Stimulated activated effector memory CD8-positive, alpha-beta T cell treated with anti-CD3 and anti-CD28 coated beads, Interleukin-12 subunit alpha, Interleukin-12 subunit beta, amount 100 ng/mL, for 72 hours (primary cell): ENCODE results near the gene PLXNB2.
A peak's percentile ranks its signal among the peaks of the same experiment; 100 is the strongest.

ENCODE experiments used
- ATAC-seq: fragments of 150-1000 bp; cut with Tn5 transposase; 2 replicates; pipeline ENCODE4 v1.10.0; 2021
- DNase-seq, 2 donors: peaks; one replicate each; pipeline ENCODE4 v3.0.0; 2021 to 2022; ENCODE audit warnings: low spot score in 2 of 2
- H3K27ac Mint-ChIP-seq: one replicate; pipeline ENCODE4 v1.8.0; 2022; ENCODE audit warnings: mild to moderate bottlenecking, mixed read lengths
- H3K36me3 Mint-ChIP-seq: one replicate; pipeline ENCODE4 v1.8.0; 2022; ENCODE audit warnings: mild to moderate bottlenecking, mixed read lengths
- H3K4me1 Mint-ChIP-seq: one replicate; pipeline ENCODE4 v1.8.0; 2022; ENCODE audit warnings: mixed read lengths
- H3K4me3 Mint-ChIP-seq: one replicate; pipeline ENCODE4 v1.8.0; 2022; ENCODE audit warnings: mild to moderate bottlenecking, mixed read lengths
- H3K9me3 Mint-ChIP-seq: one replicate; pipeline ENCODE4 v1.8.0; 2022; ENCODE audit warnings: mixed read lengths

Gene PLXNB2

DNA sequence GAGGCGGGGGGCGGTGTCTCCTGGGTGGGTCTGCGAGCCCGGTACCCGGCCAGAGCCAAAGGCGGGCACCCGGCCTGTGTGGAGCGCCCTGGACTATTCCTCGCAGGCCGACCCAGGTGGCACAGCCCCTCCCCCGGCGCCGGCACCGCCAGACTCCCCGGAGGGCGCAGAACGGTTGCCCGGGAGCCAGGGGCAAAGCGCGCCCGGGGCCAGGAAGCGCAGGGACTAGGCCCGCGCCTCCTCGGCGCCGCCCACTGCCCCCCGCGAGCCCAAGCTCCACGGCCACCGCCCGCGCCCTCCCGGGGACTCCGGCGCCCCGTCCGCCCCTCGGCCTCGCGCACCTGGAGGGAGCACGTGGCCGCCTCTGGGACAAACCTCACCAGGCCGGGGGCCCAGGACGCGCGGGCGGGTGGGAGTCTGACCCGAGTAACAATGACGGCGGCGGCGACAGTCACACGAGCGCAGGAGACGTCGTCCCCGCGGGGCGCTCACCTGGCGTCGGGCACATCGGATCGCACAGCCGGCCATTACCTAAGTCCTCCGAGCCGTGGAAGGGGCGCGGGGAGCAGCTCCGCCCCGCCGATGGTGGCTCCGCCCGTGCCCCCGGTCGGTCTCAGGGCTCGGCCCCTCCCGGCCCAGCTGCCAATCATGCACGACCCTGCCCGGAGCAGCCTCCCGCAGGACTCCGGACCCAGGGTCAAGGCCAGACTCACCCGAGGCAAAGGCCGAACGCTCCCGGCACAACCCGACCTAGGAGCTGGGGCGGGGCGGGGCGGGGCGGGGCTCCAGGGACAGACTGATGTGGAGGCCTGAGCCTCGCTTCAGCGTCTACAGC, 7.4 kb downstream of the PLXNB2 start:
- DNase-seq, result no peak
- Mint-ChIP-seq H3K27ac (no peak overlapping the region), H3K9me3 (no peaks in the 10 kb centered on the region), H3K4me1 (peaks cover 5% of the 10 kb centered on the region), H3K36me3 (no peaks in the 10 kb centered on the region), H3K4me3 (no peak overlapping the region)
- ATAC-seq, result no peak

DNA sequence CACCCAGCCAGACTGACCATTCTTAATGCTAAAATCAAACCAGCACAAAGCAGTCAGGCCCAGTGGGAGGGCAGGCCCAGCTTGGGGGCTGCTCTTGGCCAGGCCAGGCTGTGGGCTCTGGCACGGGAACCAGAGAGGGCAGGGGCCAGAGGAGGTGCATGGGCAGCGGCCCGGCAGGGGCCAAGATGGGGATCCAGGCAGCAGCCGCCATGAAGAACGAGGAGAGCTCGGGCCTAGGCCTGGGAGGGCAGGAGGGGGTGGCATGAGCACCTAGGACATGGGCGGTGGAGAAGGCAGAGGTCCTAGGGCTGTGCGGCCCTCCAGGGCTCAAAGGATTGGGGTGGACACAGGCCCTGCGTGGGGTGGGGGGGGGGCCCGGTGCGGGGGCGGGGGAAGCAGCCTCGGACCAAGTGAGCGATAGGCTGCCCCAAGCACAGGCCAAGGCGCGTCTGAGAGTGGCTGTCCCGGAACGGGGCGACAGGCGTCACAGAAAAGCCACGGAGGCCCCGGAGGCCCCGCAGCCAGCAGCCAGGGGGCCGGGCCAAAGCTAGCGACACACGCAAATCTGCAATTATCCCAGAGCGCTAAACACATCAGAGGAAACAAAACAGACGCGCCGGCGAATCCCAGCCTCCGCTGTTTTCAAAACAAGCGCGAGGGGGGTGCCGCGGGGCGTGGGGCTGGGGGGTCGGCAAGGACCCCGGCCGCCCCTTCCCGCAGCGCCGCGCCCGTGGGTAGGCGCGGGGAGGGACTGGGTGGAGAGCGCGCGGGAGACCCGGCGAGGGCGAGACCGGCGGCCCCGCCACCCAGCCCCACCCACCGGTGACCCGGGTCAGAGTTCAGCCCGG, 8.3 kb downstream of the PLXNB2 start:
- Mint-ChIP-seq H3K9me3 (no peaks in the 10 kb centered on the region), H3K4me1 (peaks cover 1% of the 10 kb centered on the region), H3K27ac (no peak overlapping the region), H3K36me3 (no peaks in the 10 kb centered on the region), H3K4me3 (no peak overlapping the region)
- ATAC-seq (no peak), DNase-seq (no peak)

DNA sequence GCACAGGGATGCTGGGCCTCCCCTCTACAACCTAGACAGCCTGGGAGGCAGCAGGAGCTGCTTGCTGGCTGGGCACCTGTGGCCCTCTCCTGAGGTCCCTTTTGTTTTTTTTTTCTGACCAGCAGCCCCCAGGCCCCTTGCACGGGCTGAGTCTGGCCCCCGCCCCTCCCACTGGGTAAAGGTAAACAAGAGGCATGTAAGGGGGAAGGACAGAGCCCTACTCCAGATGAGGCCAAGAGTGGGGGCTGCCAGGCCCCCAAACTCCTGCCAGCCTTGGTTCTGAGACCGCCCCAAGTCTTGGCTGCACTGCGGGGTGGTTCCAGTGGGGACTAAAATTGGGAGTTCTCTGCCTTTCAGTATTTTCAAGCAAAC, 9.2 kb downstream of the PLXNB2 start:
- Mint-ChIP-seq H3K9me3 (no peaks in the 10 kb centered on the region), H3K4me1 (no peaks in the 10 kb centered on the region), H3K27ac (no peak overlapping the region), H3K4me3 (no peak overlapping the region), H3K36me3 (no peaks in the 10 kb centered on the region)
- ATAC-seq (no peak), DNase-seq (no peak)

DNA sequence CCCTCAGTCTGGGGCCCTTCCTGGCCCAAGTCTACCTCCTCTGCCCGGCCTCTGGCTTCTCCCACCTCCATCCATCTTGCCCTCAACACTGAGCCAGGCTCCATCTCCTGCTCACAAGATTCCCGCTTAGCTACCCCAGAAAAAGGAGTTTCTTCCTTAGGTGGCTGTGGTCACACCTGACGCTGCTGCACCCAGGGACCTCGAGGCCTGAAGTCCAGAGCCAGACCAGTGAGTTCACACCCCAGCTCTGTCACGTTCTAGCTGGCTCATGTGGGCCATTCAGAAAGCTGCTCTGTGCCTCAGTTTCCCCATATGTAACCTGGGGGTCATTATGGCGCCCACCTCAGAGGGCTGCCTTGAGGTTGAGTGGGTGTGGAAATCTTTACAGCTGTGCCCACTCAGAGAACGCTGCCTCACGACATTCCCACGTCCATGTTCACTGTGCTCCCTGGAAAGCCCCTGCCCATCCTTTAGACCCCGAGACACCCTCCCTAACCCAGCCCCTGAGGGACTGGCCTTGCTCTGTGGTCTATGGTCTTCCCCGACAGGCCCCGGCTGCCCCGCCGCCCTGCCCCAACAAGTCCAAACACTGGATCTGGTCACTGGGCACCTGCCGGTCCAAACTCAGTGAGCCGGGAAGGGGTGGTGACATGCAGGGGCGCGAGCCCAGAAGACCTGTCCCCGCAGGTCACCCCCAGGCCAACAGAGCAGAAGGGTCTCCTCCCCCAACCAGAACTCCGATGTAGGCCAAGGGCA, 9.8 kb downstream of the PLXNB2 start:
- no peaks in the 10 kb centered on the region for H3K9me3 Mint-ChIP-seq
- no peak for DNase-seq
- H3K4me3 Mint-ChIP-seq, result no peak overlapping the region
- no peak for ATAC-seq
- H3K36me3 Mint-ChIP-seq, result no peaks in the 10 kb centered on the region
- peaks cover 2% of the 10 kb centered on the region for H3K4me1 Mint-ChIP-seq
- H3K27ac Mint-ChIP-seq, result no peak overlapping the region

DNA sequence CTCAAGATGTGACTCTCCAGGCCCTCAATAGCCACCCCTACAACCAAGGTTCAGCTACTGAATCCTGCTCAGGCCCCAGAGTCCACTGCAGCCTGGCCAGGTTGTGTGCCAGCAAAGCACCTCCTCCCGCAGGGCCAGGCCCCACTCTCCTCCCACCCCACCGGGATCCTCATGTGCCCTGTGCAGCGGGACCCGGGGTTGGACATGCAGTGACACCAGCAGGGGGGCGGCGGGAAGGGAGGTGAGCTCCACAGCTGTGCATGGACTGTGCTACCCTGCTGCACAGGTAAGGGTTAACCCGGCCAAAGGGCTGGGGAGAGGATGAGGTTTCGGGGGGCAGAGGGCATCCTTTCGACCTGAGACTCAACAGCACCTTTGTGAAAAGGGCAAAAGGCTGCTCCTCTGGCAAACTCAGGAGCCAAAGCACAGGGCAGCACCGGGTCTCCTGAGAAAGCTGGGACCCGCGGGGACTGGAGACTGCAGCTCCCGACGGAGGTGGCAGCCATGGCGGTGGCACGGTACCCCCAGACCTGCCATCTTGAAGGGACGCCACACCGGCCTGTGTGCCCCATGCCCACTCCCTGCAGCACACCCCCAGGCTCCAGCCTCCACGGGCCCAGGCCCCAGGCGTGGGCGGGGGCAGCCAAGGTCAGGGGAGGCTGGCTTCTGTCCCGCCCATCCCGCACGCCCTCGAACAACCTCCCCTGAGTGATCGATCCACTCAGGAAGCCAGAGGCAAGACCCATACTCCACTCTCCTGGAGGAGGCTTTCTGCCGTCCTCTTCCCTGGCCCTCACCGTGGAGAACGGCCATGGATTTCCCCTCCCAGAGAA, 10.6 kb downstream of the PLXNB2 start:
- Mint-ChIP-seq H3K4me3 (no peak overlapping the region), H3K27ac (no peak overlapping the region), H3K9me3 (no peaks in the 10 kb centered on the region), H3K4me1 (peaks cover 6% of the 10 kb centered on the region), H3K36me3 (no peaks in the 10 kb centered on the region)
- DNase-seq, result no peak
- no peak for ATAC-seq

DNA sequence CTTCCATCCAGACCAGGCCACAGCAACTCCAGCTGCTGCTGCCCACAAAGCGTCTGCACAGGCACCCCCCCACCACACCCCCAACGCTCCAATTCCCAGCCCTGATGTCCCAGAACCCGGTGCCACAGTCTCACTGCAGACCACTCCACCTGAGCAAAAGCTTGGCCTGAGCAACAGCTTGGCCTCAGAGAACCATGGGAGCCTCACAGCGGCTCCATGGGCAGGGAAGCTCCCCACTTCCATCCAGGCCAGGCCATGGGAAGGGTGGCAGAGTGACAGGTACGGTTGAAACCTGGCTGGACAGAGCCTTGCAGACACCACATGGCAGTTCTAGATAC, 13.2 kb downstream of the PLXNB2 start:
- DNase-seq (no peak), ATAC-seq (no peak)
- Mint-ChIP-seq H3K9me3 (no peaks in the 10 kb centered on the region), H3K4me3 (no peak overlapping the region), H3K27ac (no peak overlapping the region), H3K4me1 (peaks cover 6% of the 10 kb centered on the region), H3K36me3 (no peaks in the 10 kb centered on the region)

DNA sequence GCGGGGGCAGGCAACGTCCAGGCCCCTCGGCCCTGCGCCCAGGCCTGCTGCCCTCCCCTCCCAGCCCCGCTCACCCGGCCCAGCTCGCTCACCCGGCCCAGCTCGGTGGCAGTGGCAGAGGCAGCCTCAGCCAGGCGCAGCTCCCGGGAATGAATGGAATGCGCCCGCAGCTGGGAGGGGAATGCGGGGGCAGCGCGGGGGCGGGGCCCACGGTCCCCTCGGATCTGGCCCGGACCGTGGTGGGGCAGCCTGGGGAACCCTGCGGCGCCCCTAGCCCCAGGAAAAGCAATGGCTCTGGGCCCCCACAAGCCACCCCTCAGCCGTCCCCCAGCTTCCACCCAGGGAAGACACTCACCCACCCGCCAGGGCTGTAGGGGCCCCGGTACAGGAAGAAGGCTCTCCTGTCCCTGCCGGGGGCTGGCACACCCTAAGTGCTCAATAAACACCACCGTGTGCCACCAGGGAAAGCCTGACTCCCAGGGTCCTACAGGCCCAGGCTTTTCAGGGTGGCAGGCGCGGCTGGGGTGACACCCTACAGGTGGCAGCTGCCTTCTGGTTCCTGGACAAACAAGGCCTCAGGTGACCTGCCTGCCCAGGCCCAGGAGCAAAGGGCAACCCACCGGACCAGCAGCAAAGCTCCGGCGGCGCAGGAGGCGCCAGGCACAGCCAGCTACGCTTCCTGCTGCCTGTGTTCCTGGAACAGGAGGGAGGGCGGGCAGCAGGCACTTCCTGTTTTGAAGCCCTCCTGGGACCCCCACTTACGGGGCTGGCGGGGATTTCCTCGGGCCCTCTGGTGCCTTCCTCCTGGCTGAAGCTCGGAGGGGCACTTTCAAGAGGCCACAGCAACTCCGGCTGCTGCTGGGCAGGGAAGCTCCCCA, 13.8 kb downstream of the PLXNB2 start:
- no peak overlapping the region for H3K27ac Mint-ChIP-seq
- no peak overlapping the region for H3K4me3 Mint-ChIP-seq
- ATAC-seq (no peak), DNase-seq (no peak)
- no peaks in the 10 kb centered on the region for H3K36me3 Mint-ChIP-seq
- H3K4me1 Mint-ChIP-seq, result peaks cover 6% of the 10 kb centered on the region
- H3K9me3 Mint-ChIP-seq, result no peaks in the 10 kb centered on the region

DNA sequence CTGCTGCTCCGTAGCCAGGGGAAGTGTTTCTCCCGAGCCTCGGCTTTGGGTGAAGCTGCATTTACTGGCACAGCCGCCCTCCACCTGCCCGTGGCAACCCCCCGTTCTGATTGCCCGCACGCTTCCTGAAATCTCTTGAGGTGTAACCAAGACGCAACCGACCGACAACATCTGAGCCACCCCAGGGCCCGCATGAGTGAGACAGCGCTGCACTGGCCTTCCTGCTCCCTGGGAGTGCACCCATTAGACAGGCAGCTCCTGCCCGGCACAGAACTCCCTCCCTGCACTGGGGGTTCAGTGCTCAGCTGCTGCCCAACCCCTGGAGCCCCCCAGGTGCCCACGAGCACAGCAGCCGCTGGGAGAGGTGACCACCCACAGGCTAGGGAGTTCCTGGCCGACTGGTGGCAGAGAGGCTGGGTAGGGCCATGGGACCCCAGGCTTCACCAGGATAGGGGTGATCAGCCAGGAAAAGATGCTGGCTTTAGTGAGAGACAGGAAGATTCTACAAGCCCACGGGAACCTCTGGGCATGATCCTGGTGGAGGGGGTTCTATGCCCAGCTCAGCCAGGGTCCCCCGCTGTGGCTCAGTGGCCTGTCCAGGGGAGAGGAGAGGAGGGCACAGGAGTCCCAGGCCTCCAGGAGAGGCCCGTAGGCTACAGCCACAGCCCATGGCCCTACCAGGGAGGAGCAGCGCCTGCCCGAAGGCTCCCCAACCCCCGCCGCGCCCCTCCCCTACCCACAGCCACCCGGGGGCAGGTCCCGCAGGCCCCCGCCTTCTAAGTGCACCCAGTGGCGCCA, 14.6 kb downstream of the PLXNB2 start:
- ATAC-seq (no peak), DNase-seq (no peak)
- Mint-ChIP-seq H3K27ac (peak overlapping the region; percentile 67), H3K36me3 (no peaks in the 10 kb centered on the region), H3K4me3 (peak overlapping the region; percentile 18), H3K4me1 (peaks cover 6% of the 10 kb centered on the region), H3K9me3 (no peaks in the 10 kb centered on the region)

DNA sequence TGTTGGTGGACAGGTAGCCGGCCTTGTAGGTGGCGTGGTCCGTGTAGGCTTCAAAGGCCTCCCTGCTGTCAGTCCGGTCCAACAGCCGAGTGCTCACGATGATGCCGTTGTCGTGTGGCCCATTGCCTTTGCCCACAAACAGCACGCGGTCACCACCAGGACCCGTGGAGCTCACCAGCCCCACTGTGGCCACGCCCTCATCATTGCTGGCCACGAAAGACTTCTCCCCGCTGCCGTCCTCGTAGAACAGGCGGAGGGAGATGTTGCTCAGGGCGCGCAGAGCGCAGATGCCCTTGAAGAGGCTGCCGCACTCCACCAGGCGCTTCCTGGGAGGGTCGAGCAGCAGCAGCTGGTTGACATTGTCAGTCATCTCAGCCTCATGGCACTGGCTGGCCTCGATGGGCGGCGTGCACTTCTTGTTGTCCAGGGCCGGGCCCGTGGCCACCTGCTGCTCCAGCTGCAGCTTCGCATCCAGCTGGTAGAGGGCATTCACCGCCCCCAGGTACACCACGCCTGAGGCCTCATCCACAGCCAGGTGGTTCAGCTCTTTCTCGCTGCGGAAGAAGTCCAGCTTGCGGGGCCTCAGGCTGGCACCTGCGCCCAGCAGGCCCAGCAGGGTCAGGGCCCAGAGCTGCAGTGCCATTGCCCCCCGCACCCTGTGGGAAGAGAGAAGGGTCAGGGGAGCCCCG, 17.4 kb downstream of the PLXNB2 start:
- no peak overlapping the region for H3K27ac Mint-ChIP-seq
- peaks cover 6% of the 10 kb centered on the region for H3K4me1 Mint-ChIP-seq
- no peak overlapping the region for H3K4me3 Mint-ChIP-seq
- ATAC-seq, result no peak
- H3K9me3 Mint-ChIP-seq, result no peaks in the 10 kb centered on the region
- no peaks in the 10 kb centered on the region for H3K36me3 Mint-ChIP-seq
- no peak for DNase-seq

DNA sequence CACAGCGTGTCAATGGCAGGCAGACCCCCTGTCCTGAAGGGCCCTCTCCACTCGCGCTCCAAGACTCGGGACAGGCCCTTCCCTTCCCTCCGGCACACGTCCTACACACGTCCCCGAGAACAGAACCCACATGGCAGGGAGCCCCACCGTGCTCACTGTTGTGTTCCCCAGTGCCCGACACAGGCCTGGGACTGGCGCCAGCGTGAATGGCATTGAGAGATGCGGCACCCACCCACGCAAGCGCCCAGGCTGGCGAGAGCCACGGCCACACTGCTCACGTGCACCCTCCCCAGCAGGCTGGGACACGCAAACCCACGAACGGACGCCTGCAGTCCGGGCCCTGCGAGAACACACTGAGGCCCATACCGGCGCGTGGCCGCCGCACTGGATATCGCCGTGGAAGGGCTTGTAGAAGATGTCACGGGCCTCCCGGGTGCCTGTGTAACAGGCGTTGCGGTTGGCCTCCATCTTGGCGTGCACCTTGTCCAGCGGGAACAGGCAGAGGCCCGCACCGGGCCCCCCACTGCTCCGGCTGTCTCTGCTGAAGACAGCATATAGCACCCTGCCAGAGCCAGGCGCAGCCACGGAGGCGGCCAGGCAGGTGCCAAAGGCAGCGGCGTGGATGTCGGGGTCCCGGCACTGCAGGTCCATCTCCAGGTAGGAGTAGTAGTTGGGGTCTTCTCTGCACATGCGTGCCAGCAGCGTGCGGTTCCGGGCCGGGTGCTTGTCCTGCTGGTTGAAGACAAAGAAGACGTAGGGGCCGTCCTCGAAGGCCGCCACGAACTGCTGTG, 18.1 kb downstream of the PLXNB2 start:
- H3K36me3 Mint-ChIP-seq, result no peaks in the 10 kb centered on the region
- DNase-seq (no peak), ATAC-seq (no peak)
- no peaks in the 10 kb centered on the region for H3K9me3 Mint-ChIP-seq
- peaks cover 6% of the 10 kb centered on the region for H3K4me1 Mint-ChIP-seq
- no peak overlapping the region for H3K27ac Mint-ChIP-seq
- H3K4me3 Mint-ChIP-seq, result no peak overlapping the region

DNA sequence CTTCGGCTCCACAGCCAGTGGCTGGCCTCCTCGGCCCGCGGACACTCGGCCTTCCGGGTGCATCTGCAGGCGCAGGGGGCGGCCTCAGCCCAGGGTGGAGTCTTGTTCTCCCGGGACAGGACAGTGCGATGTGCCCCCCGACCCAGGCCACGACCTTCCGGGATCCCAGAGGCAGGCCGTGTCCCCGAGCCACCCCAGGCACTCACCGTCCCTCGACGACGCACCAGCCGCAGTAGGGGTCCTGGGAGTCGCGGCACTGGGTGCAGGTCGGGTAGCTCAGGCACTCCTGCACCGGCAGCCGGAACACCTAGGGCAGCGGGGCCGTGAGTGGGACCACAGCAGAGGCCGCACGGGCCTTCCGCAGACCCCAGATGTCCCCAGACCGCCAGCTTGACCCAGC, 19.7 kb downstream of the PLXNB2 start:
- ATAC-seq, result no peak
- Mint-ChIP-seq H3K27ac (no peak overlapping the region), H3K4me3 (no peak overlapping the region), H3K9me3 (no peaks in the 10 kb centered on the region), H3K36me3 (no peaks in the 10 kb centered on the region), H3K4me1 (peaks cover 4% of the 10 kb centered on the region)
- no peak for DNase-seq

DNA sequence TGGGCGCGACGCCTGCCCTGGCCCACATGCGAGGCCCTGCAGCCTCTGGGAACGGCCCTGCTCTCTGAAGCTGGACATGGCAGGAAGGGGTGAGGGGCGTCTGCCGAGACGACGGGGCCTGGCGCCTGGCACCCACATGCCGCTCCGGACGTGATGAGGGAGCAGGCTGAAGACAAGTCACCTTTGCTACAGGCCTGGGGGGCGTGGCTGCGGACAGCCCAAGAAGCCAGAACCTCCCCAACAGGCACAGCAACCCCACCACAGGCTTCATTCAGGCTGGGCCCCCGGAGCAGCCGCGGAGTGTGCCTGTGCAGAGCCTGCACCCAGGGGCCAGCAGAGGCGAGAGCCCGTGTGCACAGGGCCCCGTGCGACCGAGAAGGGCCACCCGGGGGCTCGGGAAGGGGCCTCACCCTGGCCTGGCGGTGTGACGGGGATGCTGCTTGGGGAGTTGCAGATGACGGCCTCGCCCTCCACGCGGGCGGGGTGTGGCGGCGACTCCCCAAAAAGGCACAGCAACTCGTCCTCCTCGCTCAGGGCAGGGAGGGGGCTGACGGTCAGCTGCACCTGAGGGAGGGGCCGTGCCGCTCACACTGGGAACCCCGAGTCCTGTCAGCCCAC, 20.6 kb downstream of the PLXNB2 start:
- Mint-ChIP-seq H3K9me3 (no peaks in the 10 kb centered on the region), H3K27ac (no peak overlapping the region), H3K4me1 (no peaks in the 10 kb centered on the region), H3K4me3 (no peak overlapping the region), H3K36me3 (no peaks in the 10 kb centered on the region)
- DNase-seq (no peak), ATAC-seq (no peak)
